Ammon's horn (tissue), 1 donor: Measurements from ENCODE around the gene PAPOLG.

Experiments
- DNase-seq: peaks from one replicate; pipeline ENCODE4 v3.0.0-alpha.2; 2016; ENCODE audit warnings: low spot score

PAPOLG gene

DNA sequence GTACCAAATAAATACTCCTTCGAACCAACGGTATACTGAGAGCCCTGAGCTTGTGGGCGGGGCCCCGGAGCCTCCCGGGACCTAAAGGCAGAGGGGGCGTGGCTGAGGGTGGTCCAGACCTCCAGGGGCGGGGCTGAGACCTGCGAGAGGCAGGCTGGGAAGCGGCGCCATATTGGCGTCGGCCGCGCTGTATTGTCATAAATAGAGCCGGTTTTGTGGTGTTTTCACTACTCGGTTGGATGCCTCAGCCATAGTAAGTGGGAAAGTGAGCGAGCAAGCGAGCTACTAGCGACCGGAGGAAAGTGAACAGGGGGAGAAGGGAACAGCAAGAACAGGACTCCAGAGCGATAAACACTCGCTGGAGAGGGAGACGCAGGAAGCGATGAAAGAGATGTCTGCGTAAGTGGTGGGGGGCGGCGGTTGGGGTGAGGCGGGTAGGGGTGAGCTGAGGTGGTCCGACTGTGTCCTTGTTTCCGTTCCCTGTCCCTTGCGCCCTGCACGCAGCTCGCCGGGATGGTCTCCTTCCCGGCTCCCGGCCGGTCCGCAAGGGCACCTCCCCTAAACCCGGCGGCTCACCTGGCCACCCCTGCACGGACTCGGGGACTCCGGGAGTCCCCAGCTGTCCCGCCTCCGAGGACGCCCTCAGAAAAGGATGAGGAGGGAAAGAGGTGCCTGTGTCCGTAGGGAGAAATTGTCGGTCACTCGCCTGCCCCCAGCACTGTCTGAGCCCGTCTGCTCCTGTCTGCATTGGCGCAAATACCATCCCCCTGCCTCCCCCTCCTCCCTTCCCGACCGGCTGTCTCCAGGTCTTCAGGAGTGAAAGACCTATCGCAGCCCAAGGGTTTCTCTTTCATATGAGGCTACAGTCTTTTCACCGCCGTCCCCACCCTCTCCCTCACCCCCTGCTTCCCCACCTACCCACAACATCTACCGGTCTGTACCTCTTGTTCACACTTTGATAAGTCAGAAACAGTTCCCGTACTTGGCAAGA is at the start of gene PAPOLG:
Gene PAPOLG, plus strand, starts transcription at position 172 of the 991 bp plus-strand sequence. Its CDS starts 211 bp downstream, at position 383.
- peak; percentile 97 for DNase-seq

DNA sequence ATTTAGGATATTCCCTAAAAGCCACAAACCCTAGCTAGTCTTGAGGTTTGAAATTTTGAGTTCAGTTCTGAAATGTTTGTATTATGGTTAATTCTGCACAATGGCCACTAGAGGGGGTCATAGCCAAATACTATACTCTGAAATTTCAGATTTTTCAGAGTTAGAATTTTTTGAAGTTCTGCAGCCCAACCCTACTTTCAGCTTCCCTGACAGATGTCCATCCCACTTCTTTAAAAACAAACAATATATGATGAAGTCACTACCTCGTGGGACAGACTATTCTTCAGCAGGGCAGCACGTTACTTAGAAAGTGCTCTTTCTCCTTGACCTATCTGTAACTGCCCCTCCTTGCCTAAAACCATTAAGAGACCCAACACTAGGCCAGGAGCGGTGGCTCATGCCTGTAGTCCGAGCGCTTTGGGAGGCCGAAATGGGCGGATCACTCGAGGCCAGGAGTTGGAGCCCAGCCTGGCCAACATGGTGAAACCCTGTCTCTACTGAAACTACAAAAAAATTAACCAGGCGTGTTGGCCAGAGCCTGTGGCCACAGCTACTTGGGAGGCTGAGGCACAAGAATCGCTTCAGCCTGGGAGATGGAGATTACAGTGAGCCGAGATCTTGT is 48.2 kb upstream of the PAPOLG start:
- peak; percentile 36 for DNase-seq

DNA sequence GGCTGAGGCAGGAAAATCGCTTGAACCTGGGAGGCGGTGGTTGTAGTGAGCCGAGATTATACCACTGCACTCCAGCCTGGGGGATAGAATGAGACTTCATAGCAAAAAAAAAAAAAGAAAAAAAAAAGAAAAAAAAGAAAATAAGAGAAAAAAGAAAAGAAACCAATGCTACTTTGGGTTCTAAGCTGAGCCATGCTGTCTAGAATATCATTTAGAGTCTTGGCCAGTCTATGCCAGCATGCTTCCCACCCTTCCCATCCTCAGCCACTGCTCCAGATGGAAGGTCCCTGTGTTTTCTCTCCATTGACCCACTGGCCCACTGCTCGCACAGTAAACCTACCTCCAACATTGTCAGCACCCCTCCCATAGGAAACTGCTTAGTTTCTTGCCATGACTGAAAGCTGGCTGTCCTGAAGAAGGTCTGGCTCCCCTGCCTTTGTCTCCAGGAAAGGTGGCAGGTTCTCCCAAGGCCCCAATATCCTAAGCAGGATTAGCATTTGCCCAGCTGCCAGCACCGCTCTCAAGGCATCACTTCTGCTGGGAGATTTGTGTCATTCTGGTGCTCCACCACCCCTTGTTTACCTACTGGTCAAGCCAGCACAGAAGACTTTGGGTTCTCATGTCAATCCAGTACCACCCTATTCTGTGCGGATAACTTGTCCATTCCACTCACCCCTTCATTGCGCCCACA is 47.3 kb upstream of the PAPOLG start:
- no peak for DNase-seq

DNA sequence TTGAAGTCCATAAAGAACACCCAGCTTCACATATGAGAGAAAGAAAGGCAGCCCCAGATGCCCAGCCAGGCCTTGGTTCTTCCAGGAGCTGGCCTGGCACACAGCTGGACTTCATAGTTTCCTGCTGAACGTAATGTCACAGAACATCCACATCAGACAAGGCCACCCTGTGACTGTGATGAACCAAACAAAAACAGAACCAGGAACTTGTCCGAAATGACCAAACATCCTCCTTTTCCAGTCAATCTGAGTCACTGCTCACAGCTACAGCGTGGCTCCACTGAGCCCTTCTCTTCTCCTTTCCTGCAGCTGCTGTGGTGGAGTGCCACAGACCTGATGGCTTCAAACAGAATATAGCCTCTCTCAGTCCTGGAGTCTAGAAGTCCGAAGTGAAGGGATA is 45.4 kb upstream of the PAPOLG start:
- peak; percentile 73 for DNase-seq

DNA sequence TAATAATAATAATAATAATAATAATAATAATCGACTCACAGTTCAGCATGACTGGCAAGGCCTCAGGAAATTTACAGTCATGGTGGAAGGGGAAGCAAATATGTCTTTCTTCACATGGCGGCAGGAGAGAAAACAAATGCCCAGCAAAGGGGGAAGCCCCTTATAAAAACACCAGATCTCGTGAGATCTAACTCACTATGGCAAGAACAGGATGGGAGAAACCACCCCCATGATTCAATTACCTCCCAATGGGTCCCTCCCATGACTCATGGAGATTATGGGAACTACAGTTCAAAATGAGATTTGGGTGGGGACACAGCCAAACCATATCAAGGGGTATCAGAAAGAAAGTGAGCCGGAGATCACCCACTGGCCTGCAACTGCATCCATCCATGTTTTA is 40.5 kb upstream of the PAPOLG start:
- no peak for DNase-seq

DNA sequence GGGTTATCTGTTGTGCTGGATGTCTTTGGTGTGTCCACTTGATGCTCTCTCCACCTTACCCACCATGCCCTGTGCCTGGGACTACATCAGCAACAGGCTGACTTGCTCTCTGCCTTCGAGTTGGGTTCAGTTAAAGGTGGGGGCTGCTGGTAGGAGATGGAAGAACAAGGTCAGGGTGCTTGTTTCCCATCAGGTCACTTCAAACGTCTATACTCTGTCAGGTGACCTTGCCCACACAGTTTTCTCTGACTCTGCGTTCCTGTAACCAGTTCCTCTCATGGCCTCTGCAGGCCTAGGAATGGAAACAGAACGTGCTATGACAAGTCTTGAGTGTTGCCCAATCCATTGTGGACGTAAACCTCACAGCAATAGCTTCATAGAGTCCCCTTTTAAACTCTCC is 38.4 kb upstream of the PAPOLG start:
- peak; percentile 47 for DNase-seq

DNA sequence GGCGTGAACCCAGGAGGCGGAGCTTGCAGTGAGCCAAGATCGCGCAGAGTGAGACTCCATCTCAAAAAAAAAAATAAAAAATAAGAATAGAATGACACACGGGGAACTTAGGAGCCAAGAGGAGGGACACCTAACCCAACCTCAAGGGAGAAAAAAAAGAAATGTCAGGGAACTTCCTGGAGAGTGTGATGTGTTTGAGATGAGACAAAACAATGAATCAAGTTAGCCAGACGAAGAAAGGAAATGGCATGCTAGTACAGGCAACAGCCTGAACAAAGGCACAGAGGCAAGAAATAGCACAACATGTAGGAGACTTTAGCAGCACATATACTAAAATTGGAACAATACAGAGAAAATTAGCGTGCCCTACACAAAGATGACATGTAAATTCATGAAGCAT is 36.7 kb upstream of the PAPOLG start:
- DNase-seq: no peak

DNA sequence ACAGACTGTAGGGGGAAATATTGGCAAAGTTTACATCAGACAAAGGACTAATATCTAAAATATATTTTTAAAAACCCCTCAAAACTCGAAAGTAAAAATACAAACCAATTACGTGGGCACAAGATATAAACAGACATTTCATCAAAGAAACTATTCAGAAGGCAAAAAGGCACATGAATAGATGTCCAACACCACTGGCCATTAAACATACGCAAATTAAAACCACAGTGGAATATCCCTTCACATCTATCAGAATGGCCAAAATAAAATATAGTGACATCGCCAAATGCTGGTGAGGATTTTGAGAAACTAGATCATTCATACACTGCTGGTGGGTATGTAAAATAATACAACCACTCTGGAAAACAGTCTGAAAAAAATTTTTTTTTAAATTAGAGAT is 30.6 kb upstream of the PAPOLG start:
- DNase-seq: no peak

DNA sequence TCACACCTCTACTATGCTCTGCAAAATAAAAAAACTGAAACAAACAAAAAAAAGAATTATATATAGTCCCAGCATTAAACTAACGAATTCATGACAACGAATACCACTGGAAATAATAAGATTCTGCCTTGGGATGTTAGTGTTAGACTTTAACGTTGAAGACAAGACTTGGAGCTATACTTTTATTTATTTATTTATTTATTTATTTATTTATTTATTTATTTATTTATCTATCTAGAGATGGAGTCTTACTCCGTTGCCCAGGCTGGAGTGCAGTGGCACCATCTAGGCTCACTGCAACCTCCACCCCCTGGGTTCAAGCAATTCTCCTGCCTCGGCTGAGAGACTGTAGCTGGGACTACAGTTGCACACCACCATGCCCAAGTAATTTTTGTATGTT is 27.2 kb upstream of the PAPOLG start:
- no peak for DNase-seq

DNA sequence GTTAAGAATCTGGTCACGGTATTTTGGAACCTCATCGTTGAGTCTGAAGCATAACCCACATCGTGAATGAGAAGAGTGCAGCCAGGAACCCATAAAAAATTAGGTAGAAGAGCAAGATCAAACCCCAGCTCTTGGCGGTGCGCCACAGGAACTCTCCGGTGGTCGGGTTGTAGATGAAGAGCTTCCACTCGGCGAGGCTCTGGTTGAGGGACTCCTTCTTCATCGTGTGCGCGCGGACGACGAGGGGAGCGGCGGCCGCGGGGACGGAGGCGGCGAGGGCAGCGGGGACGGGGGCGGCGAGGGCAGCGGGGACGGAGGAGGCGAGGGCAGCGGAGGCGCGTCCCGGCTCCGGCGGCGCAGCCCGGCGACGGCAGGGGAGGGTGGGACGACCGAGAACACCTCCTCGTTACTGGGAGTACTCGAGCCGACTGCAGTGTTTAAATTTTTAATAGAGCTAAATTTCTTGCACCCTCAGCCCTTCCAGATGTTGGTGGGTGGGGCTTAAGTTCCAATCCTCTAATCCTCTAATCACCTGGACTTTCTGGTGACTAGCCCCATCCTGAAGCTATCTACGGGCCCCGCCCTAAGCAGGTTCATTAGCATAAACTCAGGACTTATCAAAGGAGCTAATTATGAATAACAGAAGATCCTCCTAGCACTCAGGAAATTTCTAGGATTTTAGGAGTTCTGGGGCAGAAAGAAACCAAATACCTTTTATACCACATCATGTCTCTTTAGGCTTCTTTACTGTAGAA is 20.4 kb upstream of the PAPOLG start:
- no peak for DNase-seq

DNA sequence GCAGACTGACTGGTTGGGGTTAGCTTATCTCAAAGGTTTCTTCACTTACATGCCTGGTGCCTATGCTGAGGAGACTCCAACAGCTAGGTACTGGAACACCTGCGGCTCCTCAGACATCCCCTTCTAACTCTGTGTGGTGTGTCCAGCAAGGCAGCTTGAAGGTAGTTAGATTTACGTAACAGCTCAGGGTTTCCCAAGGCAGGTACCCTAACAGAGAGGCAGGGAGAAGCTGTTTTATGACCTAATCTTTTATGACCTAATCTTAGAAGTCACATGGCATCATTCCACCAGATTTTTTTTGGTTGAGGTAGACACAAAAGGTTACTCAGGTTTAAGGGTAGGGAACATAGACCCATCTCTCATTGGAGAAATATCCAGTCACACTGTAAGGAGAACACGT is 17.4 kb upstream of the PAPOLG start:
- DNase-seq: no peak

DNA sequence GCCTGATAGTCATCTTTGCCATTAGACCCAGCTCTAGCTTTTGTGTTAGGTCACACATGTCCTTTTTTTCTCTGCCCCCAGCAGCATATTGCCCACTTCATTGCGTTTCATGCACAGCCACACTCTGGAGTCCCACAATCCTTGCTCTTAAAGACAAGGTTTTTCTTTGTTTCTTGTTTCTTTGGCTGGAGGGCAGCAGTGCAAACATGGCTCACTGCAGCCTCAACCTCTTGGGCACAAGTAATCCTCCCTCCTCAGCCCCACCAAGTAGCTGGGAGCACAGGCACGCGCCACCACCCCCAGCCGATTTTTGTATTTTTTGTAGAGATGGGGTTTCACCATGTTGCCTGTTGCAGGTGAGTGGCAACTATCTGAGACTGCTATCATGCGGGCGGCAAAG is 16.9 kb upstream of the PAPOLG start:
- DNase-seq: no peak

DNA sequence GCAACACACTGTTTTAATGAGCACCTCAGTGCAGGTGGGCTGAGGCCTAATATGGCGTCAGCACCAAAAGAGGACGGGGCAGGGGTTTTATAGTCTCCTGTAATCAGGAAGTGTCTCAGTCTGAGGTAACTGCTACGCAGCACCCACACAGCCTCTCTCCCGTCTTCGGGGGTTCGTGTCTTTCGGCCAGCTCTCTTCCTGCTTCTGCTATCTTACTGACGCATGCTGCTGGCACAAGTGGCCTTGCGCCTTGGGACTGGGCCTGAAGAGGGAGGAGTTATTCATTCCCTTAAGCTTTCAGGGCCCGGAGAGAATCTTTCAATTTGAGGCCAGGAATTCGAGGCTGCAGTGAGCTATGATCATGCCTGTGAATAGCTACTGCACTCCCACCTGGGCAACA is 14.5 kb upstream of the PAPOLG start:
- no peak for DNase-seq

DNA sequence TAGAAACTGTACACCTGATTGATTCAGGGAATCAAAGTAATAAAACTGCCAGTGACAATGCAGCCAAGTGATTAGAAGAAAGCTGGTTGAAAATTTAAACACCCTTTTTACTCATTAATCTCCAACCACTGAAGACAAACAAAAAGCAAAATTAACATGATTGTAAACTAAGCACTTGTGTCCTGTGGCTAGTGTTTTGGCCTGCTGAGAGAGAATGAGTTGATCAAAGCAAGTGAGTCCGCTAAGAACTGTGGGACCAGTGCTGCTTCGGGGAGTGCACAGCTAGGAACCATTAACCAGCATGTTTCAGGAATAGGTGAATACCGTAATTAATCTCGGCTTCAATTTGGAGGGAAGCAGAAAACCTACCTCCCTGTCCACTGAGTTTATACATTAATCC is 13.6 kb upstream of the PAPOLG start:
- DNase-seq: no peak

DNA sequence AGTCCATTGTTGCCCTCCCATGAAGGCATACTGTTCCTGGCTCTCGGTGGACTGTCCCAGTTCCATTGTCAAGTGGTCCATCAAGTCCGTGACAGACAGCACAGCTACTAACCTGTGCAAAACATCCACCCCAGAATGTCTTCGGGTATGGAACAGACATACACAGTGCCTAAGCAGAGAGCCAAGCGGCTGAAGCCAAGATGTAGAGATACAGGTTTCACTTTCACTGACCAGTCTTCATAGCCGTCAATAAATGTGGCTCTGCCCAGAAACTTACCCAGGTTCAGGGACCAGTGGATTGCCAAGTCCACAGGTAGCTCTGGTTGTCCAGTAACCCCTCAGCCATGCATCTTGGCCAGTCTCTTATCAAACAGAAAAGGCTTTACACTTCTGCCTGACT is 10.7 kb upstream of the PAPOLG start:
- no peak for DNase-seq

DNA sequence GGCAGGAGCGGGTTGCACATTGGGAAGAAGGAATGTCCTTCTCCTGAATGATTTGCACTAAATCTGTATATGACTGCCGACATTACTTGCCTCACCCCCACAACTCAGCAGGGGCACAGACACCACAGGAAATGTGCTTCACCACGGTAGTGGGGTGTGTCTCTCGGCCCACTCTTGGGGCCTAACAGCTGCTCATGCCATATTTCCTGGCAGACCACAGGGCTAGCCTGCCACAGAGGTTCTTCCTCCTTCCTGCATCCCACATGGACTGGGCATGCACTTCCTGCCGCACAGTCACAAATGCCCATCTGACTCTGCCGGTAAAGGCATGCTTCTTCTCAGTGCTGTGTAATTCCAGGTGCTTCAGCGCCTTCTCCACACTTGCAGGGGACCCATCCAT is 10.3 kb upstream of the PAPOLG start:
- peak; percentile 40 for DNase-seq

DNA sequence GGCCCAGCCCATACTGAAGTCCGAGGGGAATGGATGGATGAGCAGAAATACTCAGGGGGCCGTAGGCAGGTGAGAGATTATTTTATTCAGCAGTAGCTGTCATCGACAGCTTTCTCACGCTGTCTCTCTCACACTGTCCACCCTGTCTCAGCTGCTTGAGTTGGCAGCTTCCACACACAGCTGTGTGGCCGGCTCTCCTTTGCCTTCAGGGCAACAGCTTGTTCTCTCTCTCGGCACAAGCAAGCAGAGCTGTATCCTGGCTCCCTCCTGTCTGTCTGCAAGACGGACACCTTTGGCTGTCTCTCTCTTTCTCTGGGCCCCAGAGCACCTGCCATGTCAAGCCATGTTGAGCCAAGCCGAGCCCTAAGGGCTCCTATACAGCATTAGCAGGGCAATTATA is 9.8 kb upstream of the PAPOLG start:
- DNase-seq: no peak

DNA sequence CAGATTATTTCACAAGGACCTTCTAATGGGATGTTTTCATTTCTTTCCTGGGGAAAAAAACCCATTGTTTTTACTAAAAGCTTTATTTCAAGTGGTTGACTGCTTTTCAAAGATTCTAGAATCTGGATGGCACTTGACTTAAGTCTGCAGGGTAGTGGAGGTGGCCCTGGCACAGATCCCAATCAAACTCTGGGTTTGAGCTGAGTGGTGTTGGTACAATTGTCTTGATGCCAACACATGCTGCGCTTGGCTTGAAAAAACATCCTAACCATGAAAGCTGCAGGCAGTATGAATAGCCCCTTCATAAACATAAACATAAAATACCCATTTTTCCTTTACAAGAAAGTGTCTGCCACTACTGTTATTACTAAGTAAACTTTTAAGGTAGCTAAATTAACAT is 3.6 kb downstream of the PAPOLG start:
- DNase-seq: peak; percentile 35

DNA sequence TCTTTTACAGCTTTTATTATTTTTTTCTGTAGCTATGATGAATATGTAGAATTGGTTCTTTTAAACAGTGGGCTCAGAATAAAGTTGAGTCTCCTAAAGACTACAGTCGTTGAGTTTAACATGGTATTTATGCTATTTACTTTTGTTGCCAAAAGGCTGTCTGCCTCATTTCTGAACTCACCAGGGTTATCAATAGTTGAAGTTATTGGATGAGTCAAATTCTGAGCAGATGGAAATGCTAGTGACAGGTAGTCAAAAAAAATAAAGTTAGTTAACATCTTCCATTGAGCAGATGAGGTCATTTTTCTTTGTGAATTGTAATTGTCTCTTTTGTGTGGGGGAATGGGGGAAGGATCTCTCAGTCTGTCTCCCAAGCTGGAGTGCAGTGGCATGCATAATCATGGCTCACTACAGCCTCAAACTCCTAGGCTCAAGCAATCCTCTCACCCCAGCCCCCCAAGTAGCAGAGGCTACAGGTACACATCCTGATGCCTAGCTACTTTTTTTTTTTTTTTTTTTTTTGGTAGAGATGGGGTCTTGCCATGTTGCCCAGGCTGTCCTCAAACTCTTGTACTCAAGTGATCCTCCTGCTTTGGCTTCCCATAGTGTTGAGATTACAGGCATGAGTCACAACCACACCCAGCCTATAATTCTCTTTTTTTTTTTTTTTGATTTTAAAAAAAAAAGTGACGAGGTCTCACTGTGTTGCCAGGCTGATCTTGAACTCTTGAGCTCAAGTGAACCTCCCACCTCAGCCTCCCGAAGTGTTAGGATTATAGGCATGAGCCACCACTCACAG is 8.9 kb downstream of the PAPOLG start:
- no peak for DNase-seq

DNA sequence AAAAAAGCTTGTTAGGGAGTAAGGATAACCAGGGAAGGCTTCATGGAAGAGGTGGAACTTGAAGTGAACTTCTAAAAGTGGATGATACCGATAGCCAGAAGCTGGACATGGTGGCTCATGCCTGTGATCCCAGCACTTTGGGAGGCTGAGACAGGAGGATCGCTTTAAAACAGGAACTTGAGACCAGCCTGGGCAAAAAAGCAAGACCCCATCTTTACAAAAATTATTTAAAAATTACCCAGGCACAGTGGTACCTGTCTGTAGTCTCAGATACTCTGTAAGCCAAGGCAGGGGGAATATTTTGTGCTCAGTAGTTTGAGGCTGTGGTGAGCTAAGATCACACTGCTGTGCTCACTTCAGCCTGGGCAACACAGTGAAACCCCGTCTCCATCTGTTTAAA is 10.2 kb downstream of the PAPOLG start:
- DNase-seq: no peak

DNA sequence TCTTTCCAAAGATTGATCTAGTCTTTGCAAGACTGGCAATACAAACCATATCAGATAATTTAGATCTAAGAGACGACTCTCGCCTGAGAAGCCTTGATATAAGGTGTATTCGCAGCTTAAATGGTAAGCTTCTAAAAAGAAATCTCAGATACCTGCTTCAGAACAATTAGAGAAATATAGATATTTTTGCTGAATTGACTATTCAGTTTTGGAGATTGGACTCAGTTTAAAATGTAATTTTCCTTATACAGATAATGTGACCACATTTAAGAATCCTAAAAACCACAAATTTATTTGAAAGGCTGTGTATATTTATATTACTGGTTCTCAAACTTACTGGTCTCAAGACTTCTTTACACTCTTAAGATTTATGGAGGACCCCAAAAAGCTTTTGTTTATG is 15.4 kb downstream of the PAPOLG start:
- no peak for DNase-seq
